Measurements from ENCODE around the gene ADAMTS15. TPM values are rescaled to one million over a fixed set of nuclear protein-coding genes. Genes with fewer than 3 reads are reported as not detected.
A peak's percentile ranks its signal among the peaks of the same experiment; 100 is the strongest.

Gene ADAMTS15, protein sequence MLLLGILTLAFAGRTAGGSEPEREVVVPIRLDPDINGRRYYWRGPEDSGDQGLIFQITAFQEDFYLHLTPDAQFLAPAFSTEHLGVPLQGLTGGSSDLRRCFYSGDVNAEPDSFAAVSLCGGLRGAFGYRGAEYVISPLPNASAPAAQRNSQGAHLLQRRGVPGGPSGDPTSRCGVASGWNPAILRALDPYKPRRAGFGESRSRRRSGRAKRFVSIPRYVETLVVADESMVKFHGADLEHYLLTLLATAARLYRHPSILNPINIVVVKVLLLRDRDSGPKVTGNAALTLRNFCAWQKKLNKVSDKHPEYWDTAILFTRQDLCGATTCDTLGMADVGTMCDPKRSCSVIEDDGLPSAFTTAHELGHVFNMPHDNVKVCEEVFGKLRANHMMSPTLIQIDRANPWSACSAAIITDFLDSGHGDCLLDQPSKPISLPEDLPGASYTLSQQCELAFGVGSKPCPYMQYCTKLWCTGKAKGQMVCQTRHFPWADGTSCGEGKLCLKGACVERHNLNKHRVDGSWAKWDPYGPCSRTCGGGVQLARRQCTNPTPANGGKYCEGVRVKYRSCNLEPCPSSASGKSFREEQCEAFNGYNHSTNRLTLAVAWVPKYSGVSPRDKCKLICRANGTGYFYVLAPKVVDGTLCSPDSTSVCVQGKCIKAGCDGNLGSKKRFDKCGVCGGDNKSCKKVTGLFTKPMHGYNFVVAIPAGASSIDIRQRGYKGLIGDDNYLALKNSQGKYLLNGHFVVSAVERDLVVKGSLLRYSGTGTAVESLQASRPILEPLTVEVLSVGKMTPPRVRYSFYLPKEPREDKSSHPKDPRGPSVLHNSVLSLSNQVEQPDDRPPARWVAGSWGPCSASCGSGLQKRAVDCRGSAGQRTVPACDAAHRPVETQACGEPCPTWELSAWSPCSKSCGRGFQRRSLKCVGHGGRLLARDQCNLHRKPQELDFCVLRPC
- total RNA-seq (2014; rRNA removed; shearing (Covaris generic)), result 6.9 and 7.9 TPM in 2 replicates

- peak; percentile 90 for DNase-seq
- H3K27ac ChIP-seq, result peak within 1 kb of the TSS; percentile 43; the same call in 1 of the 2 replicates
- no peaks in the 10 kb centered on the region for H3K36me3 ChIP-seq
- no peaks in the 10 kb centered on the region for H3K9me3 ChIP-seq (replicated peaks)
- H3K4me3 ChIP-seq, result peak within 1 kb of the TSS; percentile 71
- H3K4me1 ChIP-seq, result peaks cover 5% of the 10 kb centered on the region; the same call in 1 of the 2 replicates
- no peaks in the 10 kb centered on the region for H3K27me3 ChIP-seq
Observed at GRCh38 chr11:130448416-130449309, at the start of gene ADAMTS15. ADAMTS15 (plus strand) TSS chr11:130448645; CDS start chr11:130448974, 329 bp downstream.

DNA sequence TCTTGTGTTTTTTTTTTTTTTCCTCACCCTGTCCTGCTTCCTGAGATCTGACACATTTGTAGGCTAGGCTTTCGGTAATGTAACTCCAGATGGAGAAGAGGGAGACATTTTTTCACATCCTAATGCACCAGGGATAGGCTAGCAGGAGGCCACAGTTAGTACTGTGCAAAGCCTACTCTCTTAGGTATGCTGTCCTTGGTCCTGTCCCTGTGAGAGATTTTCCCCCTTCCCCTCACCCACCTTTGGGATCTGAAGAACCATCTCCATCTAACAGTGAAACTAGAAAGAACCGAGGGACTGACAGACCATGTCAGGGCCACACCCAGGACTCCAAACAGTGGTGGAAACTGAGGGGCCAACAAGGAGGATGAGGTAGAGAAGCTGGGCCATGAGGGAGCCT lies 49.2 kb upstream of the ADAMTS15 start:
- no peaks in the 10 kb centered on the region for H3K9me3 ChIP-seq (replicated peaks)
- H3K27me3 ChIP-seq, result no peaks in the 10 kb centered on the region
- no peak for DNase-seq
- no peaks in the 10 kb centered on the region for H3K36me3 ChIP-seq
- peaks cover 10% of the 10 kb centered on the region; the same call in 1 of the 2 replicates for H3K4me1 ChIP-seq
- no peak overlapping the region for H3K27ac ChIP-seq
- no peak overlapping the region for H3K4me3 ChIP-seq

- DNase-seq, result peak in 1 of 2 experiments; percentile 30
- Histone ChIP-seq H3K4me1 (peaks cover 10% of the 10 kb centered on the region; the same call in 1 of the 2 replicates), H3K27ac (no peak overlapping the region), H3K27me3 (no peaks in the 10 kb centered on the region), H3K9me3 (replicated peaks) (no peaks in the 10 kb centered on the region), H3K36me3 (no peaks in the 10 kb centered on the region), H3K4me3 (no peak overlapping the region)
Observed at GRCh38 chr11:130400781-130401483, 47.5 kb upstream of the ADAMTS15 start.

DNA sequence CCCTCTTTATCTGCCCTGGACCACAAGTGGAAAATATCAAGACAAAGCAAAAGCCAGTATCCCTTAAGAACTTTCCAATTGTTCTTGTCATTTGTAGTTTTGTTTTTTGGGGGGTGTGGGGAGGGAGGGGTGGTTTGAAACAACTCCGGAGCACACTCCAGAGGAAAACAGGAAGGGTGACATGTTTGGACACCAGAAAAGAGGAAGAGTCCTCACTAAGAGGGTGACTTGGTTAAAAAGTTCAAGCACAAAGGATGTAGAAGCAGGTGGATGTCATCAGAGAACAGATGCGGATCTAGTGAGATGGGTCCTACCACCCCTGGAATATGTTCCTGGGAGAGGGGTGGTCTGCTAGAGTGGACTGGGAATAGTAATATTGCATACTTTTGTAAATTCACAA lies 45.9 kb upstream of the ADAMTS15 start:
- peaks cover 10% of the 10 kb centered on the region; the same call in 1 of the 2 replicates for H3K4me1 ChIP-seq
- no peak for DNase-seq
- no peaks in the 10 kb centered on the region for H3K9me3 ChIP-seq (replicated peaks)
- no peak overlapping the region for H3K27ac ChIP-seq
- H3K36me3 ChIP-seq, result no peaks in the 10 kb centered on the region
- H3K27me3 ChIP-seq, result no peaks in the 10 kb centered on the region
- no peak overlapping the region for H3K4me3 ChIP-seq

GRCh38 chr11:130403271-130403804 lies 45.1 kb upstream of the ADAMTS15 start:
- Histone ChIP-seq H3K27ac (peak overlapping the region; percentile 34), H3K36me3 (no peaks in the 10 kb centered on the region), H3K9me3 (replicated peaks) (no peaks in the 10 kb centered on the region), H3K4me1 (peaks cover 10% of the 10 kb centered on the region; the same call in 1 of the 2 replicates), H3K27me3 (0 out of 2 replicates have a peak, but pooled peaks cover 3% of the 10 kb centered on the region), H3K4me3 (no peak overlapping the region)
- peak; percentile 68 to 75 for DNase-seq

DNA sequence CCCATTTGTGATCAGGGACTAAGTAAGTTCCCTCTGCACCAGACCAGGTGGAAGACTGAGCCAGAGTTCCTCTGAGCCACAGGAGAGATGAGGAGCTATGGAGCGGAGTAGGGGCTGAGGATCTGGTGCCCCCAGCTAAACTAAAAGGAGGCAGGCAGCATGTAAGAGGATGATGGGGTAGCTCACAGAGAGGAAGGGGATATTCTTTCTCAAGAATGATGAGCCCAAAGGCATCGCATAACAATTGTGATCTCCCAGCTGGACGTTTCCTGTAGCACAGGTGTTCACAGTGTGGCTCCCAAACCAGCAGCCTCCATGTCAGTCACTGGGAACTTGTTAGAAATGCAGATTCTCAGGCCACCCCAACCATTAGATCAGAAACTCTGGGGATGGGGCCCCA lies 44.5 kb upstream of the ADAMTS15 start:
- Histone ChIP-seq H3K9me3 (replicated peaks) (no peaks in the 10 kb centered on the region), H3K27ac (peak overlapping the region; percentile 34; the same call in 1 of the 2 replicates), H3K27me3 (0 out of 2 replicates have a peak, but pooled peaks cover 3% of the 10 kb centered on the region), H3K4me1 (peaks cover 10% of the 10 kb centered on the region; the same call in 1 of the 2 replicates), H3K36me3 (no peaks in the 10 kb centered on the region), H3K4me3 (no peak overlapping the region)
- no peak for DNase-seq

- peaks cover 10% of the 10 kb centered on the region; the same call in 1 of the 2 replicates for H3K4me1 ChIP-seq
- H3K27ac ChIP-seq, result no peak overlapping the region
- DNase-seq, result no peak
- 0 out of 2 replicates have a peak, but pooled peaks cover 3% of the 10 kb centered on the region for H3K27me3 ChIP-seq
- H3K4me3 ChIP-seq, result no peak overlapping the region
- no peaks in the 10 kb centered on the region for H3K9me3 ChIP-seq (replicated peaks)
- H3K36me3 ChIP-seq, result no peaks in the 10 kb centered on the region
Observed at GRCh38 chr11:130404727-130405126, 43.7 kb upstream of the ADAMTS15 start.

DNA sequence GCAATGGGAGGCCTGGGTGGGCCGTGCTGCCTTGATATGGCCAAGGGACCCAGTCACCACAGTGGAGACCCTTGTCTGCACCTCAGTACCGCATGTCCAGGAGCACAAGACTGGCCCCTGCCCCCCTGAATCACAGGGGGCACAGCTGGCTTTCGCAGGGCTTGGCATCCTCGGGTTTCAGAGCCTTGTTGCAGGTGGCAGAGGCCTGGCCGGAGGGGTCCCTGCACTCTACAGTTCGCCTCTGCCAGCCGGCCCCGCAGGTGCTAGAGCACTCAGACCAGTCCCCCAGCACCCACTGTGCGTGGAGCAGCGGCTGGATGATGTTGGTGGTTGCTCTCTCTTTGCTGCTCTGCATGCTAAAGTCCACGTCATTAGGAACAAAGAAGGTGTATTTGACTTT lies 43.0 kb upstream of the ADAMTS15 start:
- Histone ChIP-seq H3K27ac (no peak overlapping the region), H3K27me3 (0 out of 2 replicates have a peak, but pooled peaks cover 3% of the 10 kb centered on the region), H3K4me3 (no peak overlapping the region), H3K9me3 (replicated peaks) (no peaks in the 10 kb centered on the region), H3K4me1 (peaks cover 10% of the 10 kb centered on the region; the same call in 1 of the 2 replicates), H3K36me3 (no peaks in the 10 kb centered on the region)
- no peak for DNase-seq

- no peaks in the 10 kb centered on the region for H3K36me3 ChIP-seq
- no peak for DNase-seq
- H3K4me3 ChIP-seq, result no peak overlapping the region
- peaks cover 6% of the 10 kb centered on the region; the same call in 1 of the 2 replicates for H3K4me1 ChIP-seq
- 0 out of 2 replicates have a peak, but pooled peaks cover 3% of the 10 kb centered on the region for H3K27me3 ChIP-seq
- no peak overlapping the region for H3K27ac ChIP-seq
- no peaks in the 10 kb centered on the region for H3K9me3 ChIP-seq (replicated peaks)
Observed at GRCh38 chr11:130407978-130408377, 40.5 kb upstream of the ADAMTS15 start.

DNA sequence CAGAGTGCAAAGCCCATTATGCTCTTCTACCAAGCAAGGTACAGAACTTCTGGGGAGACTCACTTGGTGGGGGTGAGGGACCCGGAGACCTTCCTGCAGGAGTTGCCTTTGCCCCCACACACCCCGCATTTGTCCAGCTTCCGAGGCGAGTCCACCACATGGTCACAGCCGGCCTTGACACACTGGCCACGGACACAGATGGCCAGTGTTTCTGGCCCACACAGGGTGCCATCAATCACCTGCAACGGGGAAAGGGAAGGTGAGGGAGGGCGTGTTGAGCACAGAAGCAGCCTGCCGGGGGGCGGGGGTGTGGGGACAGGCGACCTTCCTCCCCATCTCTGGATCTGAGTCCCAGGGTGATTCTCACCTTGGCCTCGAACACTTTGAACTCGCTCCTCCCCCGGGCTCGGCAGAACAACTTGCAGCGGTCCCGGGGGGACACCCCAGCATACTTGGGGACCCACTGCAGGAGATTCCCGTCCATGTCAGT lies 40.0 kb upstream of the ADAMTS15 start:
- 0 out of 2 replicates have a peak, but pooled peaks cover 3% of the 10 kb centered on the region for H3K27me3 ChIP-seq
- DNase-seq, result no peak
- H3K4me3 ChIP-seq, result no peak overlapping the region
- H3K27ac ChIP-seq, result no peak overlapping the region
- H3K4me1 ChIP-seq, result peaks cover 5% of the 10 kb centered on the region; the same call in 1 of the 2 replicates
- H3K36me3 ChIP-seq, result no peaks in the 10 kb centered on the region
- H3K9me3 ChIP-seq (replicated peaks), result no peaks in the 10 kb centered on the region

GRCh38 chr11:130408901-130409300 lies 39.5 kb upstream of the ADAMTS15 start:
- no peak overlapping the region for H3K27ac ChIP-seq
- H3K9me3 ChIP-seq (replicated peaks), result no peaks in the 10 kb centered on the region
- H3K36me3 ChIP-seq, result no peaks in the 10 kb centered on the region
- DNase-seq, result no peak
- H3K4me1 ChIP-seq, result peaks cover 1% of the 10 kb centered on the region; the same call in 1 of the 2 replicates
- 0 out of 2 replicates have a peak, but pooled peaks cover 3% of the 10 kb centered on the region for H3K27me3 ChIP-seq
- H3K4me3 ChIP-seq, result no peak overlapping the region

- no peak for DNase-seq
- H3K4me1 ChIP-seq, result no peaks in the 10 kb centered on the region
- H3K27me3 ChIP-seq, result 0 out of 2 replicates have a peak, but pooled peaks cover 3% of the 10 kb centered on the region
- H3K4me3 ChIP-seq, result no peak overlapping the region
- H3K36me3 ChIP-seq, result no peaks in the 10 kb centered on the region
- H3K9me3 ChIP-seq (replicated peaks), result no peaks in the 10 kb centered on the region
- no peak overlapping the region for H3K27ac ChIP-seq
Observed at GRCh38 chr11:130409594-130410388, 38.7 kb upstream of the ADAMTS15 start.

All from SJCRH30 (cell line).